Measurements from ENCODE around the gene UPP2.

The UPP2 gene

DNA sequence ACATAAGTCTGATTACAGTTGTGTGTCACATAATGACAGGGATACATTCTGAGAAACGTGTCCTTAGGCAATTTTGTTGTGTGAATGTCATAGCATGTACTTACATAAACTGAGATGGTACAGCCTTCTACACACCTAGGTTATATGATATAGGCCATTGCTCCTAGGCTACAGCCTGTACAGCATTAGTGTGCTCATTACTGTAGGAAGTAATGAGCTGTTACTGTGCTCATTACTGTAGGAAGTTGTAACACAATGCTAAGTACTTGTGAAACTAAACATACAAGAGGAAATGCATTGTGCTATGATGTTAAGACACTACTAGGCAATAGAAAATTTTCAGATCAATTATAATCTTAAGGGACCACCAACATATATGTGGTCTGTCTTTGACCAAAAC is 72.8 kb downstream of the UPP2 start:
- no peaks in the 10 kb centered on the region for H3K9me3 ChIP-seq (ENCODE audit: severe bottlenecking)
- no peak for DNase-seq
- H3K27me3 ChIP-seq (ENCODE audit: insufficient read depth, low read depth, severe bottlenecking): no peaks in the 10 kb centered on the region
- H3K36me3 ChIP-seq: no peaks in the 10 kb centered on the region
- no peak overlapping the region for H3K4me3 ChIP-seq (ENCODE audit: low read depth, low read length)
- TF ChIP-seq, protein P1, sequence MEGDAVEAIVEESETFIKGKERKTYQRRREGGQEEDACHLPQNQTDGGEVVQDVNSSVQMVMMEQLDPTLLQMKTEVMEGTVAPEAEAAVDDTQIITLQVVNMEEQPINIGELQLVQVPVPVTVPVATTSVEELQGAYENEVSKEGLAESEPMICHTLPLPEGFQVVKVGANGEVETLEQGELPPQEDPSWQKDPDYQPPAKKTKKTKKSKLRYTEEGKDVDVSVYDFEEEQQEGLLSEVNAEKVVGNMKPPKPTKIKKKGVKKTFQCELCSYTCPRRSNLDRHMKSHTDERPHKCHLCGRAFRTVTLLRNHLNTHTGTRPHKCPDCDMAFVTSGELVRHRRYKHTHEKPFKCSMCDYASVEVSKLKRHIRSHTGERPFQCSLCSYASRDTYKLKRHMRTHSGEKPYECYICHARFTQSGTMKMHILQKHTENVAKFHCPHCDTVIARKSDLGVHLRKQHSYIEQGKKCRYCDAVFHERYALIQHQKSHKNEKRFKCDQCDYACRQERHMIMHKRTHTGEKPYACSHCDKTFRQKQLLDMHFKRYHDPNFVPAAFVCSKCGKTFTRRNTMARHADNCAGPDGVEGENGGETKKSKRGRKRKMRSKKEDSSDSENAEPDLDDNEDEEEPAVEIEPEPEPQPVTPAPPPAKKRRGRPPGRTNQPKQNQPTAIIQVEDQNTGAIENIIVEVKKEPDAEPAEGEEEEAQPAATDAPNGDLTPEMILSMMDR (IDR thresholded peaks at IDR 0.05; ENCODE audit: low read depth, low read length): no peak
- H3K27ac ChIP-seq: no peak overlapping the region

DNA sequence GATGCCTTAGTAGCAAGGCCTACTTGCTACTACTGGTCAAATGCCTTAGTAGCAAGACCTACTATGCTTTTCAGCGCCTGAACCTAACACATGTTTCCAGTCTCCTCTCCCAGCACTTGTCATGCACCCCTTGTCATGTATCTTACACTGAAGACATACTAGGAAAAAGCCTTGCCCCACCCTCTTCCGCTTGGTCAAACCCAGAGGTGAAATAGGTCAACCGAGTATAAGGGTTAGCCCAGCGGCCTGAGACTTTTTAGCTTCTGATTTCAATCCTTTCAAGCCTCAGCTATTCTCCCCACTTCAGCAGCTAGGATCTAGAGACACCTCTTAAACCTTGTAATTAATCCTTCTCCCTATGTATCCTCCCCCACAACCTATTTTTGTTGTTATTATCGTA is 73.3 kb downstream of the UPP2 start:
- TF ChIP-seq, protein P1 (IDR thresholded peaks at IDR 0.05; ENCODE audit: low read depth, low read length): no peak
- no peak for DNase-seq
- Histone ChIP-seq H3K27me3 (ENCODE audit: insufficient read depth, low read depth, severe bottlenecking) (no peaks in the 10 kb centered on the region), H3K9me3 (ENCODE audit: severe bottlenecking) (no peaks in the 10 kb centered on the region), H3K4me3 (ENCODE audit: low read depth, low read length) (no peak overlapping the region), H3K27ac (no peak overlapping the region), H3K36me3 (no peaks in the 10 kb centered on the region)

- Histone ChIP-seq H3K9me3 (ENCODE audit: severe bottlenecking) (no peaks in the 10 kb centered on the region), H3K27me3 (ENCODE audit: insufficient read depth, low read depth, severe bottlenecking) (no peaks in the 10 kb centered on the region), H3K36me3 (no peaks in the 10 kb centered on the region), H3K4me3 (ENCODE audit: low read depth, low read length) (no peak overlapping the region), H3K27ac (no peak overlapping the region)
- TF ChIP-seq, protein P1 (IDR thresholded peaks at IDR 0.05; ENCODE audit: low read depth, low read length): no peak
- no peak for DNase-seq
Observed at GRCh38 chr2:158178646-158179045, 77.0 kb downstream of the UPP2 start.

DNA sequence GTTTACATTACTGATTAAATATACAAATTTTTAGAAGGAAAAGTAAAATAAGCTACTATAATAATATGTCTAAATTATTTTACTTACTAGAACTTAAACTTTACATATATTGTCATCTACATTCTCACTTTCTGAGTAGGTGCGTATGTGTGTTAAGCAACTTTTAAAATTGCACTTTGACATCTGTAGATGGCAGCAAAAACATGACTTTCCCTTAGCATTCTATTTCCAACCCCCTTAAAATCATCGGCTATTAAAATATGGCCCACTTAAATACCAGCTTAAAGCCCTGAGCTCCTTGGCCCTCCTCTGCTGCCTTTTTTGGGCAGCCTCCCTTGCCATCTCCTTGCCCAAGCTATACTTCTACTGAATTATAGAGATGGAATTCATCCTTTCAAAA is 78.0 kb downstream of the UPP2 start:
- Histone ChIP-seq H3K36me3 (no peaks in the 10 kb centered on the region), H3K9me3 (ENCODE audit: severe bottlenecking) (no peaks in the 10 kb centered on the region), H3K27me3 (ENCODE audit: insufficient read depth, low read depth, severe bottlenecking) (no peaks in the 10 kb centered on the region), H3K27ac (no peak overlapping the region), H3K4me3 (ENCODE audit: low read depth, low read length) (no peak overlapping the region)
- TF ChIP-seq, protein P1 (IDR thresholded peaks at IDR 0.05; ENCODE audit: low read depth, low read length): no peak
- DNase-seq: no peak

DNA sequence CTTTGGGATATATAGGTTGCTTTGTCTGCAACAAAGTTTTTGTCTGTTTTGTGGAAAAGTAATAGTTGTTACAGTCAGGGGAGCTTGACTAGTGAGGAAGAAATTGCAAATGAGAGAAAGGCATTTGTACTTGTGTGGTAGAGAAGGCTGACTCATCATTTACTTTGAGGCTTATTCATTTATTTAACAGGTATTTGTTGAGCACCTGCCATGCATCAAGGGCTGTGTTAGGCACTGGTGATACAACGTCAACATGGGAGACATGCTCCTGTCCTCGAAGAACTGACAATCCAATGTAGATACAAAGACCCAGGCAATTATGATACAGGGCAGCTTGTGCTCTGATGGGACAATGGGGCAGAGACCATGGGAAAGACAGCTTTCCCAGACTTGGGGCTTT is 79.5 kb downstream of the UPP2 start:
- H3K27ac ChIP-seq: no peak overlapping the region
- DNase-seq: no peak
- H3K36me3 ChIP-seq: no peaks in the 10 kb centered on the region
- no peaks in the 10 kb centered on the region for H3K27me3 ChIP-seq (ENCODE audit: insufficient read depth, low read depth, severe bottlenecking)
- TF ChIP-seq, protein P1 (IDR thresholded peaks at IDR 0.05; ENCODE audit: low read depth, low read length): no peak
- H3K4me3 ChIP-seq (ENCODE audit: low read depth, low read length): no peak overlapping the region
- no peaks in the 10 kb centered on the region for H3K9me3 ChIP-seq (ENCODE audit: severe bottlenecking)

- DNase-seq: no peak
- Histone ChIP-seq H3K36me3 (no peaks in the 10 kb centered on the region), H3K27ac (no peak overlapping the region), H3K4me3 (ENCODE audit: low read depth, low read length) (no peak overlapping the region), H3K9me3 (ENCODE audit: severe bottlenecking) (no peaks in the 10 kb centered on the region), H3K27me3 (ENCODE audit: insufficient read depth, low read depth, severe bottlenecking) (no peaks in the 10 kb centered on the region)
- TF ChIP-seq, protein P1 (IDR thresholded peaks at IDR 0.05; ENCODE audit: low read depth, low read length): no peak
Observed at GRCh38 chr2:158182676-158183295, 81.1 kb downstream of the UPP2 start.

All from WERI-Rb-1 (cell line).